H7 (cell line): ENCODE data around the gene INO80. TPM values are rescaled to one million over a fixed set of nuclear protein-coding genes. Genes with fewer than 3 reads are reported as not detected.

ENCODE experiments used
- DNase-seq: peaks from one replicate; pipeline ENCODE4 v3.0.0; 2012
- H3K27me3 ChIP-seq: 2 replicates; pipeline ENCODE4 v1.6.0; 2011; ENCODE audit warnings: mild to moderate bottlenecking, low read length; ENCODE audit not compliant: control insufficient read depth, insufficient read depth
- H3K36me3 ChIP-seq: replicated peaks from 2 replicates; pipeline ENCODE4 v1.5.1; 2011; ENCODE audit warnings: low read length; ENCODE audit not compliant: control insufficient read depth, insufficient read depth
- H3K4me3 ChIP-seq: 2 replicates; pipeline ENCODE4 v1.5.1; 2011; ENCODE audit warnings: low read depth, mild to moderate bottlenecking, control low read depth, low read length, moderate library complexity; ENCODE audit not compliant: insufficient read depth
- total RNA-seq: library from RNA; depleted of rRNA; stranded (reverse); fragments of >200 nt; shearing (Covaris generic); gene quantifications from 2 replicates; pipeline ENCODE4 v1.2.3, GENCODE V29; 2014

INO80 gene
- total RNA-seq, 1 experiment from 2014 or later, result 17.1 TPM

DNA sequence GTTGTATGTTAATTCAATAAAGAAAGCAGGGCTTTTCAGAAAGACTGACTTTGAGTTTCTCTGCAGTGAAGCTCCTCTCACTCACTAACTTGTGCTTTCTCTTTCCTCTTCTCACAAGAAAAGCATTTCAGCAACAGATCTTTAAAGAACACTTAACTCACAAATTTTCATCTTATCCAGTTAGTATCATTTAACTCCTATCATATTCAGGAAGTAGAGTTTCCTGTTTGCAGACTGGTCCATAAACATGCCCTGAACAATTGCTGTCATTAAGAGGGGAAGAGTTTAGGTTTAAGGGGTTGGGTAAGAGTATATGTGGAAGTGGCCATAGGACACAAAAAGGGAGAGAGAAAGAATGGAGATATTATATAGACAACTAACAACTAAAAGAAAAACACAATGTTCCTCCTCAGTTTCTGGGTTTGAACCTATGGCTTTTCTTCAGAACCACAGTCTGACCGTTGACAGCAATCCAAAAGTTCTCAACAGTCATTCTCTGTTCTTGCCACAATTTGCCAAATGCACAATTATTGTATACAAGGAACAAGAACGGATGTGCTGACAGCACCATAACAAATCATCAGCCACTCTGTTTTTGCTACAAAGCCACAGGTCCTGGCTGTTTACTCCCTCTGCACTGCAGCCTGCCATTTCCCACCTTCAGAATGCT, 98.9 kb downstream of the INO80 start:
- Histone ChIP-seq H3K36me3 (peaks cover 6% of the 10 kb centered on the region), H3K4me3 (no peak overlapping the region), H3K27me3 (no peaks in the 10 kb centered on the region)
- no peak for DNase-seq

DNA sequence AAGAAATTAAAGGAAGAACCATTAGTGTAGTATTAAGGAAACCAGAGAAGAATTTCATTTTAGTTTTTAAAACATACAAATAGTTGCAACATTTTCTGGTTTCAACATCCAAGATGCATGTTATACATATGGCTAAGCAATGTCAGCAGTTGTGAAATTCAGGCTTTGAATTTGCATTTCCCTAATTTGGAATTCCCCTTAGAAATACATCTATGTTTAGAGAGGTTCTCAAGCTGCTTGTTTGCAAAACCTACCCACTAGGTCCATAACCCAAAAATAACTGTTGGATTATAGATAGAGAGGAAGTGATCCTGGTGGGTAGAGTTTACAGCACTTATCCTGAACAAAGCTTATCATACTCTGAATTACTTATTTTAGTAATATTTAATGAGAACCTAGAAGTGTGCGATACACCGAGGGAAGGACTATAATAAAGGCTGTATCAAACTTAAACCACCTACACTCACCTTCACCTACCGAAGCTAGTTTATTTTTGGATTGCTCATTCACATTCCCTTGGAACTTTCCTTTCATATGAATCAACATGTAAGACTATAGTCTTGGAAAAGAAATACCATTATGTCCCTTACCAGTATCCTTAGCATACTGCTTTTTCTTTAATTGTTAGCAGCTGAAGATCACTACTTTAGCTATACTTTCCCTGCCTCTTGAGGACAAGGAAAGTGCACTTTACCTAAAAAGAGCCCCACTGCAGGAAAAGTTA, 102.2 kb downstream of the INO80 start:
- DNase-seq, result no peak
- Histone ChIP-seq H3K27me3 (no peaks in the 10 kb centered on the region), H3K36me3 (peaks cover 2% of the 10 kb centered on the region), H3K4me3 (no peak overlapping the region)

DNA sequence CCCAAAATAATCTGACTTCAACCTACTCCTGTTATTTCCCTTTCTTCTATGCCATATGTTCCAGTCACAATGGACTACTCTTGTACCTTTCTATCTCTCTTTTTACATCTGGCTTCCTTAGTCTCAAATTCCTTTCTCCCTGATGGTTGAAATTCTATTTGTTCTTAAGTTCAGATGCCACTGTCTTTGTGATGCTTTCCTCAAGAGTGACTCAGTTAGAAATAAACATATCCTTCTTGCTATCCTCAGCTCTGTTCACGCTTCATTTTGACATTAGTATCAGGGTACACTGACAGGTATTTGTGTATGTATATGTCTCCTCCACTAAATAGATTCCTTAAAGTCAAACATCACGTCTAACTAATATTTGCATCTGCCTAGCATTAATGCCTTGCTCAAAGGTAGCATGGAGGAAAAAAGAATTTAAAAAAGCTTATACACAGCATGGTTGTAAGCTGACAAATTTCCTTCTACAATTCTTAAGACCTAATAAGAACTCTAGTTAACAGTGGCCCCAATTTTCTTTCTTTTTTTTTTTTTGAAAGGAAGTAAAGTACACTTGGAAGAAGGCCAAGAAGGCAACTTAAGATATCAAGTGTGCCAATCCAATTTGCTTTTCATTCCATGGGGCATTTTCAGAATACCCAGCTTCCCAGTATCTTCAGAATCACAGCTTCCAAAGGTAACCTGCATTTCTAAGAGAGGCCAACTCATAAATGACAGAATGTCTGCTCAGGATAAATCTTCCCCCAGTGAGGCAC, 104.8 kb downstream of the INO80 start:
- no peaks in the 10 kb centered on the region for H3K27me3 ChIP-seq
- no peak overlapping the region for H3K4me3 ChIP-seq
- DNase-seq, result no peak
- peaks cover 2% of the 10 kb centered on the region for H3K36me3 ChIP-seq

DNA sequence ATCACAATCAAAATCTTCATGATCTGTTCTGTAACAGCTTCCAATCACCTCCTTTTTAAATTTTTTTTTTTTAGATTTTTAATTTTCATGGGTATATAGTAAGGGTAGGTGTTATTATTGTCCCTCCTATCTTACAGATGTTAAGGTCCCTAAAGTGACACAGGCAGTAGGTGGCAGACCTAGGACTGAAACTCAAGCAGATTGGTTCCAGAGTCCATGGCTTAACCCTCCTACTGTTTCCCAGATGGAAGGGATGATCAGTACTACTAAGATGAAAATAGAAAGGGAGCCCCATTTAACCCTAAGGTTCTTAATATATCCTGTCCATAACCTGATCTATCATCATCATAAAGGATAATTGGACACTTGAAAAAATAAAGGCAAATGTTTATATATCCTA, 105.7 kb downstream of the INO80 start:
- H3K27me3 ChIP-seq, result no peaks in the 10 kb centered on the region
- no peak overlapping the region for H3K4me3 ChIP-seq
- no peak for DNase-seq
- H3K36me3 ChIP-seq, result peaks cover 1% of the 10 kb centered on the region

DNA sequence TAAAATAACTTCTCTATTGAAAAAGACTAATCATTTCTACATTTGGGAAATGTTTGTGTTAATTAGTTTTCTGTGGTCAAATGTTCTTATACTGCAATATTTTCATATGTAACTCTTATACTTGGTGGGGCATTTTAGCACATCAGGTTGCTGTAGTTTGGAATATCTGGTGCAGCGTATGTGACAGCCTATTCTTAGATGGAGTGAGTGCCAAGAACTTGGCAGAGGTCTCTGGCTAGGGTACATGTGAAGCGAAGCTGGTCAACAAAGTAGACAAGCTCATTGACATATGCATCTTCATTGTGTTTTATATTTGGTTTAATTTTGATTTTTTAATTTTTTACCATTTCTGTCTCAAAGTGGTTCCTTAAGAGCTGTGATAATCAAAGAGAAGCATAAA, 109.6 kb downstream of the INO80 start:
- no peak overlapping the region for H3K4me3 ChIP-seq
- peaks cover 4% of the 10 kb centered on the region for H3K36me3 ChIP-seq
- H3K27me3 ChIP-seq, result no peaks in the 10 kb centered on the region
- no peak for DNase-seq

DNA sequence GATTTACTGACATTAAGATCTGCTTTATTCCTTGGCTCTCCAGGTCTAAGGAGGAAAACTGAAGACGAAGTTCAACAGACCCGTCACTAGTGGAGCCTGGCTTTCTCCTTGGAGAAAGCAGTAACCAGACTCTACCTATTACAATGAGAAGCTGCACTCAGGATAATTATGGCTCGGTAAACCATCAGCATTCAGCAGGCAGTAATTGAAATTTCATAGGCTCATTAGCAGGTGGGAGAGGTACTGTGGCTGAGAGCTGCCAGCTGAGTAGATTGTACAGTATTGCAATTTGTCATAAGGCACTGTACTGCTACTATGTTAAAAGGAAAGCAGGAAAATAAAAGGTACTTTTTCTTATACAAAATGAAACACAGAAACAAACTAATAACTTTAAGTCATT, 111.6 kb downstream of the INO80 start:
- H3K4me3 ChIP-seq, result no peak overlapping the region
- DNase-seq, result no peak
- no peaks in the 10 kb centered on the region for H3K27me3 ChIP-seq
- peaks cover 9% of the 10 kb centered on the region for H3K36me3 ChIP-seq

DNA sequence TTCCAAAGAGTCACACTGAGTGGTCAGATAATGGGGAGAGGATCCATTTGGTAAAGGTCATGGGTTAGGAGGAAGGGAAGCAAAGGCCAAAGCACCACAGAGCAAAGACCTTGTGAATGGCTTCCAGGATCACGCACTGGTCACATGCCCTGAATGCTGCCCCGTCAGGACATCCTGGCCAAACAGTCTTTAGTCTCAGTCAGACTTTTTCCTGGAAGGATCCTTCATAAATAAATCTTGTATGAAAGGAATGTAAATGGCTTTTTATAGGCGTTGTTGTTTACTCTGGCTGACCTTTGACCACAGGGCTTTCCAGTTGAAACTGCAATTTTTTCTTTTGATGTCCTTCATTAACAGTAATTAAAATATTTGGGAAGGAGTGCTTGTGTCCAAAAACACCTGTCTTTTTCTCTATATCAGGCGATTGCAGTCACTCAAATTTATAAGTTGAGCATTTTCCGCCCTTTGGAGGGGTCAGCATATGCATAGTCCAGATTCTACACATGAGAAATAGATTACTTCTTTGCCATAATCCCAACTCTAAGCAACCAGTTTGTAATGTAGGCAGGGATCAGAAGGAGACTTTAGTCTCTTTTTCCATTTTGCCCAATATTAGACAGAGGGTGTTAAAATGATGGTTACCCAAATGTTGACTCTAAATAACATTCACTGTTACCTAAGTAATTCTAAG, 114.4 kb downstream of the INO80 start:
- DNase-seq, result no peak
- Histone ChIP-seq H3K36me3 (peaks cover 11% of the 10 kb centered on the region), H3K27me3 (no peaks in the 10 kb centered on the region), H3K4me3 (no peak overlapping the region)

DNA sequence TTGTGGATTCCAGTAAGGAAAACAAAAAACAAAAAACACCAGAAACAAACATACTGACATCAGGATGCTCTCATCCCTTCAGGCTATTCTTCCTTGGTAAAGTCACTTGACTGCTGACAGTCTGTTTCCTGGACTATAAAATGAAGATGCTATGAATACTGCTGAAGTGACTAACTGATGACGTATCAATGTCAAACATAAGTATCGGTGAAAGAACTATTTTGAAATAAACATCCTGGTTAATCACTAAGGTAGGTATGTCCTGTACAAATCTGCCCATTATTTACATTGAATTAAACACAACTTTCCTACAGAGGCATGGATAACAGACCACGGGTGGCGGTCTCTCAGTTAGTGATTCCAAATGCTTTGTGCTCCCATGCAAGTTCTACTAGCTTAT, 116.9 kb downstream of the INO80 start:
- no peaks in the 10 kb centered on the region for H3K27me3 ChIP-seq
- H3K36me3 ChIP-seq, result peaks cover 15% of the 10 kb centered on the region
- DNase-seq, result no peak
- H3K4me3 ChIP-seq, result no peak overlapping the region

DNA sequence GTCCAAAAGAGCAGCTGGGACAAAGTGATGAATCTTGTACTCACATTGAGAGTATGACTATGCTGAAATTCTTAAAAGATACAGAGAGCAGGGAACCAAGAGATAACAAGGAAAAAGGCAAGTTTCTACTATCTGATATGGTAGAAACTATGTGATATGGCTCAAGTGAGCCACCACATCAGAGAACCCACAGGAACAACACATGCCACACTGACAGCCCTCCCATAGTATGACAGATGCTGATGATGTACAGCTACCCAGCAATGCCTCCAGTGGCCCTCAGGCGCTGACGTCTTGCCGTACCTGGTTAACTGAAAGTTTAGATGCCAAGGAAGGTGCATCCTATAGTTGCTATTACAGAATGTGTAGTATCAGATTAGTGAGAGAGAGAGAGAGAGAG, 120.4 kb downstream of the INO80 start:
- Histone ChIP-seq H3K36me3 (peaks cover 9% of the 10 kb centered on the region), H3K27me3 (no peaks in the 10 kb centered on the region), H3K4me3 (no peak overlapping the region)
- DNase-seq, result no peak

DNA sequence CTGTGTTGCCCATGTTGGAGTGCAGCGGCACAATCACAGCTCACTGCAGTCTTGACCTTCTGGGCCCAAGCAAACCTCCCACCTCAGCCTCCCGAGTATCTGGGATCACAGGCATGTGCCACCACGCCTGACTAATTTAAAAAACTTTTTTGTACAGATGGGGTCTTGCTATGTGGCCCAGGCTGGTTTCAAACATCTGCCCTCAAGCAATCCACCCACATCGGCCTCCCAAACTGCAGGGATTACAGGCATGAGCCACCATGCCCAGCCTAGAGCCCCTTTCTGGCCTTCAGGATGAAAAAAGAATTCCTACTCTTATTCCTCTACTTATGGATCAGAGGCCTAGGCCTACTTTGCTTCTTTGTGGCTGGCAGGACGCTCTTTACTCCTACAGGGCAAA, 123.3 kb downstream of the INO80 start:
- no peaks in the 10 kb centered on the region for H3K27me3 ChIP-seq
- no peak for DNase-seq
- no peak overlapping the region for H3K4me3 ChIP-seq
- H3K36me3 ChIP-seq, result peaks cover 8% of the 10 kb centered on the region

DNA sequence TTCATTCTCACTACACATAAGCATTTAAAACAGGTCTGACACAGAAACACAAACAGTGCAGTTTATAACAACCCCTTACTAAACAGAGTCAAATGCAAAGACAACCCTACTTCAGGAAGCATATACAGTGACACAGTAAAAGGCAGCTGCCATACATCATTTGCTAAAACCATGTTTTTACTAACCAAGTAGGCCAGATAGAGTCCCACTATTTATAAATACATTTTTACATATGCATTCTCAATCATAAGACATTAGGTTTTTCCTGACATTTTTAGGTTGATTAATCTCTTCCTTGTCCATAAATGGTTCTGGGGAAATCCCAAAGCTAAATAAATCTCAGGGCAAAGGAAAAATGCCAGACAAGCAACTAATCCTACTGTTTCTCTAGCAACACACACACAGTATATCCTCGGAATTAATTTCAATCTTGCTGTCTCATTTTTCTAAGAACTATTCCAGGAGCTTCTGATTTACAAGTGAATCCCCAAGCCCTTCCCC, 123.8 kb downstream of the INO80 start:
- Histone ChIP-seq H3K4me3 (no peak overlapping the region), H3K27me3 (no peaks in the 10 kb centered on the region), H3K36me3 (peaks cover 8% of the 10 kb centered on the region)
- no peak for DNase-seq

DNA sequence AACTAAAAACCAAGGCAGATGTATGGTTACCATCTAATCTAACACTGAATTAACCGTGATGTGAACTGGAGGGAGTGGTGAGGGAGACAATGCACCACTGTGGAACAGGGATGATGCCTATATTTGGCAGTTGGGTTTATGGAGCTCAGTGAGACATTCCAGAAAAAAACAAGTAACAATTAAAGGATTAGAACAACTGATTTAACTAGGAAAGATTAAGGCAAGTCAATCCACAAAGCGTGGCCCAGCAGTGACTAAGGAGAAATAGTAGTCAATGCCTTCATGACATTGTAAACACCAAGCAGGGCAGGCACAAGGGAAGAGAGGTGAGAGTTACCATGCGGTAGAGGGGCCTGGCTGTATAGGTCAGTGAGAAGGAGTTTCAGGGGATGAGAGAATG, 124.7 kb downstream of the INO80 start:
- no peak for DNase-seq
- H3K4me3 ChIP-seq, result no peak overlapping the region
- no peaks in the 10 kb centered on the region for H3K27me3 ChIP-seq
- peaks cover 13% of the 10 kb centered on the region for H3K36me3 ChIP-seq

DNA sequence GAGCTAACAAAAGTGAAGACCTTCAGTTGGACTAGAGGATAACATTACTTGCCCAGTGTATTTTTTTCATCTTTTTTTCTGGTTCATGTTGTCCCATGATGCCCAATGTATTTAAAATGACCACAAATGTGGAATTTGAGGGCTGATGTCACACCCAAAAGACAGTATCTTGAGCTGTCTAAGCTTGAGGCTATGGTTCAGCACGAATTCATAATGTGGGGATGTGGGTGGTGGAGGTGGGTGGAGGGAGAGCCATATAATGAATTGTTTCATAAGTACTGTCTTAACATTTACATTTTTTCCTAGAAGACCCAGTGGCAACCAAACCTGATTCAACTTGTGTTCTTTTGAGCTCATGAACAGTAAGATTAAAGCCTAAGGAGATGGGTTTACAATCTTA, 125.3 kb downstream of the INO80 start:
- Histone ChIP-seq H3K27me3 (no peaks in the 10 kb centered on the region), H3K36me3 (peaks cover 14% of the 10 kb centered on the region)

DNA sequence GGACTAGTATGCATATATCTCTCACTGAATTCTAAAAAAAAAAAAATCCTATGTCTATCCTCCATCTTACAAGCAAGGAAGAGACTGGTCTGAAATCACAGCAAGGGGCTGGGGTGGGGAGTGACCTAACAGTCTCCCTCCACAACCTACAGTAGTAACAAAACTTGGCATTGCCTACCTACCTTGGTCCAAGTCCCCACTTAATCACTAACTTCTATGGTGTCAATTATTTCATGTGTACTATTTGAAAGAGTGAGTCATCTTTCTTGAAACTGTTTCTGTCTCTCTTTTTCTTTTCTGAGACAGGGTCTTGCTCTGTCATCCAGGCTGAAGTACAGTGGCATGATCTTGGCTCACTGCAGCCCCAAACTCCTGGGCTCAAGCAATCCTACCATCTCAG, 126.0 kb downstream of the INO80 start:
- DNase-seq, result no peak
- Histone ChIP-seq H3K27me3 (no peaks in the 10 kb centered on the region), H3K4me3 (no peak overlapping the region), H3K36me3 (peaks cover 15% of the 10 kb centered on the region)

More for the DNA sequence above, 125.3 kb downstream of the INO80 start:
- no peak for DNase-seq
- H3K4me3 ChIP-seq, result no peak overlapping the region
